ENCODE data around the gene RAB1B.
"Not testable (repeated sequence)": the region's sequence is repeated elsewhere in the genome, so short reads cannot be mapped to it uniquely, and the experiment has no call there.

Gene RAB1B

DNA sequence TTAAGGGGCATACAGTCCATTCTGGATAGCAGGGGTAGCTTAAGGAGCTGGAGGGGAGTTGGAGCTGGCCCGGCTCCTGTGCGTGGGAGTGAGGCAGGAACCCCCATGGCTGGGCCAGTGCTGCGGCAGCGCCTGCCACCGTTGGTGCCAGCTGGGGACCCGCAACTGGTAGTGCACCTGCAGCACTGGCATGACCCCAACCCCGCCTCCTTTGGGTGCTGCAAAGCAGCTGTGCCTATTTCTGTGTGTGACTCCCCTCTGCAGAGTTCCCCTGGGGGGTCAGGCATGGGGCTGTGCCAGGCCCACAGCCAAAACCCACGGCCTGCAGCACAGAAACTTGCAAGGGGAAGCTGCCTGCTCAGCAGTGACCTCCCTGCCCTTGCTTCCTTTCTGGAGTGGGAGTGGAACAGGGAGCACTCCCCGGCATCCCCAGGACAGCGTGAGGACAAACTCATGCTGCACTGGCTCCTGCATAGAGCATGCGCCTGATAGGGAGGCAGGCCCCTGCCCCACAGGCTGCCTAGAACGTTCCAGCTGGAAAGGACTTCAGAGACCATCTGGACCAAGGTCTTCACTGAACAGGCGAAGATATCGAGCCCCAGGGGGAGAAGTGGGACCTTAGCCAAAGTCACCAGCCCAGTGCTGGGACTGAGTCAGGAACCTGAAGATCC lies 26.2 kb upstream of the RAB1B start:
- no peaks in the 10 kb centered on the region for H3K4me1 ChIP-seq (ENCODE audit: control insufficient read depth, insufficient read depth, low read length)
- H3K36me3 ChIP-seq (ENCODE audit: control insufficient read depth, insufficient read depth, low read length): peaks cover 3% of the 10 kb centered on the region
- no peaks in the 10 kb centered on the region for H3K27me3 ChIP-seq (ENCODE audit: control insufficient read depth, insufficient read depth, low read length)
- H3K9ac ChIP-seq (ENCODE audit: low read length): no peak overlapping the region
- H3K4me3 ChIP-seq (ENCODE audit: low read length): no peak overlapping the region
- no peak overlapping the region for H3K27ac ChIP-seq (ENCODE audit: low read depth, low read length)

DNA sequence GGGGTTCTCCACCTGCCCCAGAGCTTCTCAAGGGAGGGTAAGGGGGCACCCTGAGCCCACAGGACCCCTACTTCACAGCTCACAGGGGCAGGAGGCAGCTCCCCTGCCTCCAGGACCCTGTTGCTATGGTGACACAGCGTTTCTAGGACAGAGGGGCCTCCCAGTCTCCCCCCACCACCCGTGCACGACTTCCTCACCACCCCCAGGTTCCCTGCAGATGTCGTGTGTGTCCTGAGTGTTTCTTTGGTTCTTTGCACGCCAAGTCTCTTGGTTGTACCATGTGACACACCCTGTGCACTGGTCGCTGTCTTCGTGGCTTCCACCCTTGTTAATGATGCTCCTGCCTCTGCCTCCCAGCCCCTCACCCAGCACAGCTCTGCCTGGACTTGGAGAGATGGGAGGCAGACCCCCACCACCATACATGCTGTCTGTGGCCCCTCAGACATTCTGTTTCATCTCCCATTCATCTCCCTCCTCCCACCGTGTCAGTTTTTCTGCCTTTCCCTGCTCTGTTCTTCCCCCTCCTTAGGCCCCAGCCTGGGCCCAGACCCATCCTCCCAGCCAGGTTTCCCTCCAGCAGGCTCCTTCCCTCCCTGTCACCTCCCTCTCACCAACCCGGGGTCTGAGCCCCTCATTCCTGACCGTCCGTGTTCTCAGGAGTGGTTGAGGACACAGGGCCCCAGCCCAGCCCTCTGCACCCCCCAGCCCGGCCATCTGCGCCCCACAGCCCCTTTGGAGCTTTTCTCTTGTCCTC lies 24.5 kb upstream of the RAB1B start:
- no peak overlapping the region for H3K4me3 ChIP-seq (ENCODE audit: low read length)
- no peak overlapping the region for H3K27ac ChIP-seq (ENCODE audit: low read depth, low read length)
- H3K4me1 ChIP-seq (ENCODE audit: control insufficient read depth, insufficient read depth, low read length): no peaks in the 10 kb centered on the region
- no peak overlapping the region for H3K9ac ChIP-seq (ENCODE audit: low read length)
- H3K36me3 ChIP-seq (ENCODE audit: control insufficient read depth, insufficient read depth, low read length): peaks cover 5% of the 10 kb centered on the region
- no peaks in the 10 kb centered on the region for H3K27me3 ChIP-seq (ENCODE audit: control insufficient read depth, insufficient read depth, low read length)

DNA sequence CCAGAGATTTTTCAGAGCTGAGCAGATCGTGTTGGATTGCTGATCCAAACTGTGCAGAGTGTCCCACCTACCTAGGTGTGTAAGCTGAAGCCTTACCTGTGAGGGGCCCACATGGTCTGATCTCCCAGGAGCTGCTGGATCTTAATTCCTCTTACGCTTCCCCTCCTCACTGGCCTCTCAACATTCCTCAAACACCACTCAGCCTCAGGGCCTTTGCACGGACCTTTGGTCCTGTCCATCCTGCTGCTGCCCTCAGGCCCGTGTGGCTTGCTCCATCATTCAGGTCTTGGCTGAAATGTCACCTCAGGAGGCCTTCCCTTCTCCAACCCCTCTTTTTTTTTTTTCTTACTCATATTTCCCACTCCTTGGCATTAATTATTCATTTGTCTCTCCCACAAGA lies 21.1 kb upstream of the RAB1B start:
- Histone ChIP-seq H3K36me3 (ENCODE audit: control insufficient read depth, insufficient read depth, low read length) (peaks cover 5% of the 10 kb centered on the region), H3K27me3 (ENCODE audit: control insufficient read depth, insufficient read depth, low read length) (no peaks in the 10 kb centered on the region), H3K4me1 (ENCODE audit: control insufficient read depth, insufficient read depth, low read length) (no peaks in the 10 kb centered on the region), H3K9ac (ENCODE audit: low read length) (no peak overlapping the region), H3K4me3 (ENCODE audit: low read length) (no peak overlapping the region), H3K27ac (ENCODE audit: low read depth, low read length) (no peak overlapping the region)

DNA sequence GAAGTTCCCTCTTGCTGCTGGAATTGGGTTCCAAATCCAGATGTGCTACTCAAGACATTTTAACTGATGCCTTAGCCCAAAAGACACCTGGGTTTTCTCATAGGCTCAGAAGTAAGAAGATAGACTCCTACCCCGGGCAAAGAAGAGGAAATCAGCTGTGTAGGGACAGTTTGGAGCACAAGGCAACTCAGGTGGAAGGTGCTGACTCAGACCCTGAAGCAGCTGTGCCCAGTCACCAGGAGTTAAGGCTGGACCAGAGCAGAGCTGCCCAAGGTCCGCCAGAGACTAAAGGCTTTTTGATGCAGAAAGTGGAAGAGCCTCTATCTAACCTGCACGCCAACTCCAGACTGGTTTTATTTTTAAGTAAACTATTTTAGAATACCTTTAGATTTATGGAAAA lies 20.6 kb upstream of the RAB1B start:
- H3K4me3 ChIP-seq (ENCODE audit: low read length): no peak overlapping the region
- H3K9ac ChIP-seq (ENCODE audit: low read length): no peak overlapping the region
- H3K27me3 ChIP-seq (ENCODE audit: control insufficient read depth, insufficient read depth, low read length): no peaks in the 10 kb centered on the region
- no peak overlapping the region for H3K27ac ChIP-seq (ENCODE audit: low read depth, low read length)
- H3K4me1 ChIP-seq (ENCODE audit: control insufficient read depth, insufficient read depth, low read length): no peaks in the 10 kb centered on the region
- H3K36me3 ChIP-seq (ENCODE audit: control insufficient read depth, insufficient read depth, low read length): peaks cover 5% of the 10 kb centered on the region

DNA sequence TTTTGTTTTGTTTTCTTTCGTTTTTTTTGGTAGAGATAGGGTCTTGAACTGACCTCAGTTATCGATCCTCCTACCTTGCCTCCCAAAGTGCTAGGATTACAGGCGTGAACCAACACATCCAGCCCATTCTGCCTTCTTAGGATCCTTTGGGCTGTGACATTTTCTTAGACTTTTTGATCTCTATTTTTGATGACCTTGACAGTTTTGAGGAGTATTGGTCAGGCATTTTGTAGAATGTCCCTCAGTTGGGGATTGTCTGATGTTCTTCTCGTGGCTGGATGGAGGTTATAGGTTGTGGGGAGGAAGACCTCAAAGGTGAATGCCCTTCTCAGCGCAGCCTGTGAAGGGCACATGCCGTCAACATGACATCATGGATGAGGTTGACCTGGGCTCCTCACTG lies 19.5 kb upstream of the RAB1B start:
- Histone ChIP-seq H3K27ac (ENCODE audit: low read depth, low read length) (no peak overlapping the region), H3K4me3 (ENCODE audit: low read length) (no peak overlapping the region), H3K9ac (ENCODE audit: low read length) (no peak overlapping the region), H3K4me1 (ENCODE audit: control insufficient read depth, insufficient read depth, low read length) (no peaks in the 10 kb centered on the region), H3K36me3 (ENCODE audit: control insufficient read depth, insufficient read depth, low read length) (peaks cover 2% of the 10 kb centered on the region), H3K27me3 (ENCODE audit: control insufficient read depth, insufficient read depth, low read length) (no peaks in the 10 kb centered on the region)

DNA sequence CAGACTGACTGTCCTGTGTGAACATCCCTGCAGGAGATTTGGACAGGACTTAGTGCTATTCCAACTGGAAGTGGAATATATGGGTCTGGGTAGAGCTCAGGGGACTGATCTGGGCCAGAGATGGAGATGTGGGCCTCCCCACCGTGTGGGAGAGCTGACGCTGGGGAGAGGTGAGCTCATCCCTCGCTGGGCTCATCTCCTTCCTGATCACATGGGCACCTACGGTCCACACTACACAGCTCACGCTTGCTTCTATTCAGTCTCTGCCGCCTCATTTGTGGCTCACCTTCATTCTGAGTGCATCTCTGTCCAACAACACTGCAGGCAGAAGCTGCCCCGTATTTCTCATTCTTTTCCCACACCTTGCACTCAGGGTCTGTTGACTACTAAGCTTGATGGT lies 16.6 kb upstream of the RAB1B start:
- Histone ChIP-seq H3K27me3 (ENCODE audit: control insufficient read depth, insufficient read depth, low read length) (no peaks in the 10 kb centered on the region), H3K36me3 (ENCODE audit: control insufficient read depth, insufficient read depth, low read length) (peaks cover 2% of the 10 kb centered on the region), H3K27ac (ENCODE audit: low read depth, low read length) (no peak overlapping the region), H3K9ac (ENCODE audit: low read length) (no peak overlapping the region), H3K4me1 (ENCODE audit: control insufficient read depth, insufficient read depth, low read length) (no peaks in the 10 kb centered on the region), H3K4me3 (ENCODE audit: low read length) (no peak overlapping the region)

DNA sequence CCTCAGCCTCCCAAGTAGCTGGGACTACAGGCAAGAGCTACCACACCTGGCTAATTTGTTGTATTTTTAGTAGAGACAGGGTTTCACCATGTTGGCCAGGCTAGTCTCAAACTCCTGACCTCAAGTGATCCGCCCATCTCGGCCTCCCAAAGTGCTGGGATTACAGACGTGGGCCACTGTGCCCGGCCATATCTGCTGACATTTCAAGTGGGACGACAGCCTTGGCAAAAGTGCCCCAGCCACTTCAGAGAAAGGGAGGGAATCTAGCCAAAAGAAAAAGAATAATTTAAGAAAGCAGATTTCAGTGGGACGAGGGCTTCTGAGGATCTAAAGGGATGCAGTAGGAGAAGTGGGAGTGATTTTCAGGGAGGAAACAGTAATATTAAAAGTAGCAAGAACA lies 15.4 kb upstream of the RAB1B start:
- H3K27me3 ChIP-seq (ENCODE audit: control insufficient read depth, insufficient read depth, low read length); H3K9ac ChIP-seq (ENCODE audit: low read length); H3K36me3 ChIP-seq (ENCODE audit: control insufficient read depth, insufficient read depth, low read length); H3K4me3 ChIP-seq (ENCODE audit: low read length); H3K4me1 ChIP-seq (ENCODE audit: control insufficient read depth, insufficient read depth, low read length); H3K27ac ChIP-seq (ENCODE audit: low read depth, low read length): not testable (repeated sequence)

DNA sequence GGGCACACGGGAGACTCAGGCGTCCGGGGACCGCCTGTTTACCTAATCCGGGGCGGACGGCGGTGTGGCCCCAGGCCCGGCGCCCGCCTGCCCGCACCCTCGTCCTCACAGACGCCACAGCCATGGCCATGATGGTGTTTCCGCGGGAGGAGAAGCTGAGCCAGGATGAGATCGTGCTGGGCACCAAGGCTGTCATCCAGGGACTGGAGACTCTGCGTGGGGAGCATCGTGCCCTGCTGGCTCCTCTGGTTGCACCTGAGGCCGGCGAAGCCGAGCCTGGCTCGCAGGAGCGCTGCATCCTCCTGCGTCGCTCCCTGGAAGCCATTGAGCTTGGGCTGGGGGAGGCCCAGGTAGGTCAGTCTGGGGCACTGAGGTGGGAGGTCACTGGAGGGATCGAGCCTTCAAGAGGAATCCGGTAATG lies 10.0 kb upstream of the RAB1B start:
- peak overlapping the region; percentile 86 for H3K4me3 ChIP-seq (ENCODE audit: low read length)
- peaks cover 4% of the 10 kb centered on the region for H3K4me1 ChIP-seq (ENCODE audit: control insufficient read depth, insufficient read depth, low read length)
- peak overlapping the region; percentile 68 for H3K9ac ChIP-seq (ENCODE audit: low read length)
- H3K36me3 ChIP-seq (ENCODE audit: control insufficient read depth, insufficient read depth, low read length): peaks cover 9% of the 10 kb centered on the region
- no peaks in the 10 kb centered on the region for H3K27me3 ChIP-seq (ENCODE audit: control insufficient read depth, insufficient read depth, low read length)
- peak overlapping the region; percentile 48 for H3K27ac ChIP-seq (ENCODE audit: low read depth, low read length)

DNA sequence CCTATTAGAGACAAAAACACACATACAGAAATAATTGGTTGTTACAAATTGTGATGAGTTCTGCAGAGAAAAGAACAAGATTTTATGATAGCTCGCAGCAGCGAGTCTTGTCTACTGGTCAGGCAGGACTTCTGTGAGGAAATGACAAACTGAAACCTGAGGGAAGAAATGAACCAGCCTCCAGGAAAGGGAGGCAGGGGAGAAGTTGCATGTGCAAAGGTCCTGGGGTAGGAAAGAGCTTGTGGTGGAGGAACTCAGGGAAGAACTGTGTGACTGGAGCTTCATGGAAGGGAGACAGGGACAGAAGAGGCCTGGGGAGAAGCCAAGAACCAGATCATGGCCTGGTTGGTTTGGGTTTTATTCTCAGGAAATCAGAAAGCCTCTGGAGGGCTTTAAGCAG lies 9.2 kb upstream of the RAB1B start:
- no peak overlapping the region for H3K27ac ChIP-seq (ENCODE audit: low read depth, low read length)
- H3K27me3 ChIP-seq (ENCODE audit: control insufficient read depth, insufficient read depth, low read length): no peaks in the 10 kb centered on the region
- no peak overlapping the region for H3K4me3 ChIP-seq (ENCODE audit: low read length)
- H3K9ac ChIP-seq (ENCODE audit: low read length): no peak overlapping the region
- peaks cover 11% of the 10 kb centered on the region for H3K36me3 ChIP-seq (ENCODE audit: control insufficient read depth, insufficient read depth, low read length)
- peaks cover 4% of the 10 kb centered on the region for H3K4me1 ChIP-seq (ENCODE audit: control insufficient read depth, insufficient read depth, low read length)

DNA sequence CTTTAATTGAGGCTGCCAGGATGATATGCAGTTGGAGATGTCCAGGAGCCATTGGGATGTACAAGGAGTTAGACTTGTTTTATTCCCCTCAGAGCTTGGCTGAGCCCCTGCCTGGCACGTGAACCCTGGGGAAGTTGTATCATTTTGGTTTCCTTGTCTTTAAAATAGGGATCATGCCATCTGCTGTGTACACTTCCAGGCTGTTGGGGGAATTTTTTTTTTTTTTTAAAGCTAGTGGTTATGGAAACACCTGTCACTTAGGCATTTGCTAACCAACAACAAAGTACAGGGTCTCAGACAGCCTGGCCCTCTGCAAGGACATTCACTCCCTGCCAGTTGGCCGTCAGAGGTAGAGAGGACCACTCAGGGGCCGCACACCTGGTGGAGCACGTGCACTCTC lies 8.5 kb upstream of the RAB1B start:
- H3K4me1 ChIP-seq (ENCODE audit: control insufficient read depth, insufficient read depth, low read length): peaks cover 4% of the 10 kb centered on the region
- H3K27ac ChIP-seq (ENCODE audit: low read depth, low read length): no peak overlapping the region
- peaks cover 13% of the 10 kb centered on the region for H3K36me3 ChIP-seq (ENCODE audit: control insufficient read depth, insufficient read depth, low read length)
- no peak overlapping the region for H3K4me3 ChIP-seq (ENCODE audit: low read length)
- H3K27me3 ChIP-seq (ENCODE audit: control insufficient read depth, insufficient read depth, low read length): no peaks in the 10 kb centered on the region
- H3K9ac ChIP-seq (ENCODE audit: low read length): no peak overlapping the region

DNA sequence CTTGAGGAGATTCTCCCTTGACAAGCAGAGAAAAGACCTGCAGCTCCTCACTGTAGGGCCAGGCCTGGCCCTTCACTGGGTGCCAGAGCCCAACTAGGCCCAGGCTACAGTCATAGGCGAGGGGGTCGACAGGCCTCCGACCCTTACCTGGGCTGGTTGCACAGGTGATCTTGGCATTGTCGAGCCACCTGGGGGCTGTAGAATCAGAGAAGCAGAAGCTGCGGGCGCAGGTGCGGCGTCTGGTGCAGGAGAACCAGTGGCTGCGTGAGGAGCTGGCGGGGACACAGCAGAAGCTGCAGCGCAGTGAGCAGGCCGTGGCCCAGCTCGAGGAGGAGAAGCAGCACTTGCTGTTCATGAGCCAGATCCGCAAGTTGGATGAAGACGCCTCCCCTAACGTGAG lies 6.9 kb upstream of the RAB1B start:
- no peak overlapping the region for H3K9ac ChIP-seq (ENCODE audit: low read length)
- no peak overlapping the region for H3K27ac ChIP-seq (ENCODE audit: low read depth, low read length)
- H3K4me1 ChIP-seq (ENCODE audit: control insufficient read depth, insufficient read depth, low read length): peaks cover 5% of the 10 kb centered on the region
- no peaks in the 10 kb centered on the region for H3K27me3 ChIP-seq (ENCODE audit: control insufficient read depth, insufficient read depth, low read length)
- H3K4me3 ChIP-seq (ENCODE audit: low read length): no peak overlapping the region
- H3K36me3 ChIP-seq (ENCODE audit: control insufficient read depth, insufficient read depth, low read length): peaks cover 13% of the 10 kb centered on the region

DNA sequence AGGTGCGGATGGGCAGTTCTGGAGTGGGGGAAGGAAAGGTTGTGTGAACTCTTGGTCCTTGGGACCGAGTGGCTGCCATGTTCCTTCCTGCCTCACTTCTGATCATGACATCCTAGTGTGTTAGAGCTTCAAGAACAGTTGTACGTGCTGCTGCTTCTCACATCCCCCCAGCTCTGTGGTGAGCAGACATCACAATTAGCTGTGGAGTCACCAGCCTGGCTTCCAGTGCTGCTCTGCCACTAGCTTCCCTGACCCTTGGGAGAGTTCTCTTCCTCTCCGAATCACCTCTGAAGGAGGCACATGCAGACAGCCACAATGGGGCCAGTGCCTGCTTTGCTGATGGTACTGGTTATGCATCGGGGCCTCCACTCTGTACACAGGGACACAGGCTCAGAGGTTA lies 6.2 kb upstream of the RAB1B start:
- Histone ChIP-seq H3K27ac (ENCODE audit: low read depth, low read length) (no peak overlapping the region), H3K4me3 (ENCODE audit: low read length) (no peak overlapping the region), H3K4me1 (ENCODE audit: control insufficient read depth, insufficient read depth, low read length) (peaks cover 10% of the 10 kb centered on the region), H3K9ac (ENCODE audit: low read length) (no peak overlapping the region), H3K27me3 (ENCODE audit: control insufficient read depth, insufficient read depth, low read length) (no peaks in the 10 kb centered on the region), H3K36me3 (ENCODE audit: control insufficient read depth, insufficient read depth, low read length) (peaks cover 13% of the 10 kb centered on the region)

DNA sequence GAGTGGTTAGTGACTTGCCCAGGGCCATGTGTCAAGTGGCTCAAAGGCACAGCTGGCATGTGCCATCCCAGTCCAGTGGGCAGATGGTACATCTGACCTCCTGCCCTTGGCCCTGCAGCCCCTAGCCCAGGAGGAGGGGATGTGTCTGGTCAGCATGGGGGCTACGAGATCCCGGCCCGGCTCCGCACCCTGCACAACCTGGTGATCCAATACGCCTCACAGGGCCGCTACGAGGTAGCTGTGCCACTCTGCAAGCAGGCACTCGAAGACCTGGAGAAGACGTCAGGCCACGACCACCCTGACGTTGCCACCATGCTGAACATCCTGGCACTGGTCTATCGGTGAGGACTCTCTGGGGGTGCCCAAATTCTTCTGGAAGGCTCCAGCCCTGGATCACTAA lies 5.7 kb upstream of the RAB1B start:
- Histone ChIP-seq H3K4me3 (ENCODE audit: low read length) (no peak overlapping the region), H3K9ac (ENCODE audit: low read length) (no peak overlapping the region), H3K36me3 (ENCODE audit: control insufficient read depth, insufficient read depth, low read length) (peaks cover 13% of the 10 kb centered on the region), H3K27ac (ENCODE audit: low read depth, low read length) (no peak overlapping the region), H3K4me1 (ENCODE audit: control insufficient read depth, insufficient read depth, low read length) (peaks cover 10% of the 10 kb centered on the region), H3K27me3 (ENCODE audit: control insufficient read depth, insufficient read depth, low read length) (no peaks in the 10 kb centered on the region)

Measured in rectal smooth muscle tissue (tissue), 1 donor.